K562 (cell line): ENCODE results near the gene TP53RK. TPM values are rescaled to one million over a fixed set of nuclear protein-coding genes. Genes with fewer than 3 reads are reported as not detected.

Source experiments
- HEY1 ChIP-seq: fragments of 250-450 bp; sonication (Bioruptor Pico); IDR thresholded peaks from 2 replicates; pipeline ENCODE4 v1.5.0; 2020; ENCODE audit warnings: mild to moderate bottlenecking, moderate library complexity, borderline replicate concordance
- SP2 ChIP-seq: IDR thresholded peaks from 2 replicates; pipeline ENCODE4 v1.6.1; 2011; ENCODE audit warnings: mild to moderate bottlenecking, low read depth, low read length, moderate library complexity; ENCODE audit not compliant: poor library complexity, severe bottlenecking; ENCODE audit errors: extremely low read depth
- SPI1 ChIP-seq: IDR thresholded peaks from 2 replicates; pipeline ENCODE4 v1.6.1; 2011; ENCODE audit warnings: low read depth, low read length, control low read depth, borderline replicate concordance
- ZNF24 ChIP-seq: fragments of 450-650 bp; IDR thresholded peaks from 2 replicates; pipeline ENCODE4 v1.6.1; 2016
- ZNF584 ChIP-seq: fragments of 200-800 bp; sonication (Bioruptor generic); IDR thresholded peaks from 2 replicates; pipeline ENCODE4 v1.6.1; 2016; ENCODE audit warnings: low read depth, mild to moderate bottlenecking, missing genetic modification characterization, missing compliant biosample characterization
- polyA plus RNA-seq, 8 experiments: library from polyadenylated mRNA; depleted of rRNA in 4 of 8; stranded (reverse) in 5 of 8; unstranded in 3 of 8; fragments of >200 nt; fragmentation: Nextera tagmentation in 2 of 8; fragmentation: Illumina TruSeq in 1 of 8; extraction: Ambion mirVana in 2 of 8; extraction: Trizol in 1 of 8; gene quantifications; 2 replicates each; pipeline versions ENCODE4 v1.2.1 to v1.2.3, GENCODE V29; 2011 to 2014; ENCODE audit warnings: inconsistent platforms in 1 of 8, missing spikeins in 1 of 8
- total RNA-seq, 7 experiments: library from RNA; depleted of rRNA in 6 of 7; stranded (reverse); fragments of >200 nt in 6 of 7; fragmentation: Illumina TruSeq in 2 of 7; extraction: Trizol in 2 of 7; gene quantifications; 2 replicates each; pipeline versions ENCODE4 v1.2.1 to v1.2.3, GENCODE V29; 2011 to 2021; ENCODE audit warnings: low replicate concordance in 1 of 7
- TF ChIP-seq, protein P1 (sequence below): sonication (generic); formaldehyde crosslinking; IDR thresholded peaks from 2 replicates; pipeline ENCODE4 v1.8.0; 2023; ENCODE audit warnings: mild to moderate bottlenecking, missing genetic modification reagents
- TF ChIP-seq, protein P2 (sequence below): fragments of 150-350 bp; IDR thresholded peaks from 2 replicates; pipeline ENCODE4 v1.6.1; 2014; ENCODE audit warnings: low read depth, mild to moderate bottlenecking, low read length, borderline replicate concordance
- TF ChIP-seq, protein P3 (sequence below), 2 experiments: fragments of 450-650 bp in 1 of 2; sonication (generic) in 1 of 2; formaldehyde crosslinking in 1 of 2; IDR thresholded peaks; 2 replicates each; pipeline versions ENCODE4 v1.7.1 to v1.9.0; 2016 to 2022; ENCODE audit warnings: inconsistent platforms in 1 of 2, mild to moderate bottlenecking in 1 of 2, missing genetic modification reagents in 1 of 2

Gene TP53RK
- total and polyA plus RNA-seq, 9 of the 15 experiments (the other 6 are each of a cell fraction or from before 2014, with no cell fraction given), result 2.9 to 43.5 (median 17.2) TPM

DNA sequence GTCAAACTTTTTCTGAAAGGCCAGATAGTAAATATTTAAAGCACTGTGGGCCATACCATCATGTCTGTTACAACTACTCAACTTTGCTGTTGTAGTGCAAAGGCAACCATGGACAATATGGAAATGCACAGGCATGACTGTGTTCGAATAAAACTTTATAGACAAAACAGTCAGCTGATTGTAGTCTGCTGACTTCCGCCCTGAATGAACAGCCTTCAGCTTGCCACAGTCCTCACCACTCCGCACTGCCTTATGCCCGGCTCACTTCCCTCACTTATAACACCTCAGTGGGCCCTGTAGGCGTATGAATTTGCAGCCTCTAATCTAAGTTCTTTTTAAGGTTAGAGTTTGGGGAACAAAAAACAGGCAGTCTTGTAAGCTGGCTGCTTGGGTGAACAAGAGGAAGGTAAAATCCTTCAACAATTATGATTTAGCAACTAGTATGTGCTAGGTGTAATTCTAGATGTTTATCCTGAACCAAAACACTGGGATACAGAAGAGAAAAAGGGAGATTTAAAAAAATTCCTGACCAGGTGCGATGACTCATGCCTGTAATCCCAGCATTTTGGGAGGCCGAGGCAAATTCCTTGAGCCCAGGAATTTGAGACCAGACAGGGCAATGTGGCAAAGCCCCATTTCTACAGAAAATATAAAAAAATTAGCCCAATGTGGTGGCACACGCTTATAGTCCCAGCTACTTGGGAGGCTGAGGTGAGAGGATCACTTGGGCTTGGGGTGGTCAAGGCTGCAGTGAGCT lies 13.4 kb upstream of the TP53RK start (continued):
- TF ChIP-seq HEY1 (no peak), SP2 (no peak), ZNF584 (no peak), SPI1 (no peak), ZNF24 (no peak)
- TF ChIP-seq, protein P1, sequence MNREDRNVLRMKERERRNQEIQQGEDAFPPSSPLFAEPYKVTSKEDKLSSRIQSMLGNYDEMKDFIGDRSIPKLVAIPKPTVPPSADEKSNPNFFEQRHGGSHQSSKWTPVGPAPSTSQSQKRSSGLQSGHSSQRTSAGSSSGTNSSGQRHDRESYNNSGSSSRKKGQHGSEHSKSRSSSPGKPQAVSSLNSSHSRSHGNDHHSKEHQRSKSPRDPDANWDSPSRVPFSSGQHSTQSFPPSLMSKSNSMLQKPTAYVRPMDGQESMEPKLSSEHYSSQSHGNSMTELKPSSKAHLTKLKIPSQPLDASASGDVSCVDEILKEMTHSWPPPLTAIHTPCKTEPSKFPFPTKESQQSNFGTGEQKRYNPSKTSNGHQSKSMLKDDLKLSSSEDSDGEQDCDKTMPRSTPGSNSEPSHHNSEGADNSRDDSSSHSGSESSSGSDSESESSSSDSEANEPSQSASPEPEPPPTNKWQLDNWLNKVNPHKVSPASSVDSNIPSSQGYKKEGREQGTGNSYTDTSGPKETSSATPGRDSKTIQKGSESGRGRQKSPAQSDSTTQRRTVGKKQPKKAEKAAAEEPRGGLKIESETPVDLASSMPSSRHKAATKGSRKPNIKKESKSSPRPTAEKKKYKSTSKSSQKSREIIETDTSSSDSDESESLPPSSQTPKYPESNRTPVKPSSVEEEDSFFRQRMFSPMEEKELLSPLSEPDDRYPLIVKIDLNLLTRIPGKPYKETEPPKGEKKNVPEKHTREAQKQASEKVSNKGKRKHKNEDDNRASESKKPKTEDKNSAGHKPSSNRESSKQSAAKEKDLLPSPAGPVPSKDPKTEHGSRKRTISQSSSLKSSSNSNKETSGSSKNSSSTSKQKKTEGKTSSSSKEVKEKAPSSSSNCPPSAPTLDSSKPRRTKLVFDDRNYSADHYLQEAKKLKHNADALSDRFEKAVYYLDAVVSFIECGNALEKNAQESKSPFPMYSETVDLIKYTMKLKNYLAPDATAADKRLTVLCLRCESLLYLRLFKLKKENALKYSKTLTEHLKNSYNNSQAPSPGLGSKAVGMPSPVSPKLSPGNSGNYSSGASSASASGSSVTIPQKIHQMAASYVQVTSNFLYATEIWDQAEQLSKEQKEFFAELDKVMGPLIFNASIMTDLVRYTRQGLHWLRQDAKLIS (CRISPR knock-in tag), result no peak
- TF ChIP-seq, protein P2, sequence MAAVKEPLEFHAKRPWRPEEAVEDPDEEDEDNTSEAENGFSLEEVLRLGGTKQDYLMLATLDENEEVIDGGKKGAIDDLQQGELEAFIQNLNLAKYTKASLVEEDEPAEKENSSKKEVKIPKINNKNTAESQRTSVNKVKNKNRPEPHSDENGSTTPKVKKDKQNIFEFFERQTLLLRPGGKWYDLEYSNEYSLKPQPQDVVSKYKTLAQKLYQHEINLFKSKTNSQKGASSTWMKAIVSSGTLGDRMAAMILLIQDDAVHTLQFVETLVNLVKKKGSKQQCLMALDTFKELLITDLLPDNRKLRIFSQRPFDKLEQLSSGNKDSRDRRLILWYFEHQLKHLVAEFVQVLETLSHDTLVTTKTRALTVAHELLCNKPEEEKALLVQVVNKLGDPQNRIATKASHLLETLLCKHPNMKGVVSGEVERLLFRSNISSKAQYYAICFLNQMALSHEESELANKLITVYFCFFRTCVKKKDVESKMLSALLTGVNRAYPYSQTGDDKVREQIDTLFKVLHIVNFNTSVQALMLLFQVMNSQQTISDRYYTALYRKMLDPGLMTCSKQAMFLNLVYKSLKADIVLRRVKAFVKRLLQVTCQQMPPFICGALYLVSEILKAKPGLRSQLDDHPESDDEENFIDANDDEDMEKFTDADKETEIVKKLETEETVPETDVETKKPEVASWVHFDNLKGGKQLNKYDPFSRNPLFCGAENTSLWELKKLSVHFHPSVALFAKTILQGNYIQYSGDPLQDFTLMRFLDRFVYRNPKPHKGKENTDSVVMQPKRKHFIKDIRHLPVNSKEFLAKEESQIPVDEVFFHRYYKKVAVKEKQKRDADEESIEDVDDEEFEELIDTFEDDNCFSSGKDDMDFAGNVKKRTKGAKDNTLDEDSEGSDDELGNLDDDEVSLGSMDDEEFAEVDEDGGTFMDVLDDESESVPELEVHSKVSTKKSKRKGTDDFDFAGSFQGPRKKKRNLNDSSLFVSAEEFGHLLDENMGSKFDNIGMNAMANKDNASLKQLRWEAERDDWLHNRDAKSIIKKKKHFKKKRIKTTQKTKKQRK, result no peak
- TF ChIP-seq, protein P3, sequence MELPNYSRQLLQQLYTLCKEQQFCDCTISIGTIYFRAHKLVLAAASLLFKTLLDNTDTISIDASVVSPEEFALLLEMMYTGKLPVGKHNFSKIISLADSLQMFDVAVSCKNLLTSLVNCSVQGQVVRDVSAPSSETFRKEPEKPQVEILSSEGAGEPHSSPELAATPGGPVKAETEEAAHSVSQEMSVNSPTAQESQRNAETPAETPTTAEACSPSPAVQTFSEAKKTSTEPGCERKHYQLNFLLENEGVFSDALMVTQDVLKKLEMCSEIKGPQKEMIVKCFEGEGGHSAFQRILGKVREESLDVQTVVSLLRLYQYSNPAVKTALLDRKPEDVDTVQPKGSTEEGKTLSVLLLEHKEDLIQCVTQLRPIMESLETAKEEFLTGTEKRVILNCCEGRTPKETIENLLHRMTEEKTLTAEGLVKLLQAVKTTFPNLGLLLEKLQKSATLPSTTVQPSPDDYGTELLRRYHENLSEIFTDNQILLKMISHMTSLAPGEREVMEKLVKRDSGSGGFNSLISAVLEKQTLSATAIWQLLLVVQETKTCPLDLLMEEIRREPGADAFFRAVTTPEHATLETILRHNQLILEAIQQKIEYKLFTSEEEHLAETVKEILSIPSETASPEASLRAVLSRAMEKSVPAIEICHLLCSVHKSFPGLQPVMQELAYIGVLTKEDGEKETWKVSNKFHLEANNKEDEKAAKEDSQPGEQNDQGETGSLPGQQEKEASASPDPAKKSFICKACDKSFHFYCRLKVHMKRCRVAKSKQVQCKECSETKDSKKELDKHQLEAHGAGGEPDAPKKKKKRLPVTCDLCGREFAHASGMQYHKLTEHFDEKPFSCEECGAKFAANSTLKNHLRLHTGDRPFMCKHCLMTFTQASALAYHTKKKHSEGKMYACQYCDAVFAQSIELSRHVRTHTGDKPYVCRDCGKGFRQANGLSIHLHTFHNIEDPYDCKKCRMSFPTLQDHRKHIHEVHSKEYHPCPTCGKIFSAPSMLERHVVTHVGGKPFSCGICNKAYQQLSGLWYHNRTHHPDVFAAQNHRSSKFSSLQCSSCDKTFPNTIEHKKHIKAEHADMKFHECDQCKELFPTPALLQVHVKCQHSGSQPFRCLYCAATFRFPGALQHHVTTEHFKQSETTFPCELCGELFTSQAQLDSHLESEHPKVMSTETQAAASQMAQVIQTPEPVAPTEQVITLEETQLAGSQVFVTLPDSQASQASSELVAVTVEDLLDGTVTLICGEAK (IDR thresholded peaks at IDR 0.05), result peak; percentile 97
- TF ChIP-seq, protein P3 (CRISPR knock-in tag; IDR thresholded peaks at IDR 0.05), result peak; percentile 94
